Calu3 (cell line): Measurements from ENCODE around the gene WDR54. TPM values are rescaled to one million over a fixed set of nuclear protein-coding genes. Genes with fewer than 3 reads are reported as not detected.

Experiments
- Bru-seq: library from RNA; stranded (reverse); fragments of 400-500 nt; gene quantifications from one replicate; lab custom pipeline; 2021; lab: Mats Ljungman, UMichigan
- BruChase-seq, 2 experiments: library from RNA; stranded (reverse); fragments of 400-500 nt; gene quantifications; one replicate each; lab custom pipeline; 2021; lab: Mats Ljungman, UMichigan
- BruUV-seq: library from RNA; stranded (reverse); fragments of 400-500 nt; replicated peaks from 2 replicates; lab custom pipeline; 2021; lab: Mats Ljungman, UMichigan
- CTCF ChIA-PET: fragments of 300-600 bp; sonication (Branson Sonifier 250); formaldehyde crosslinking; loops from one replicate; lab custom pipeline; 2022; ENCODE audit warnings: antibody characterized with exemption; lab: Charles Lee
- DNase-seq: peaks from one replicate; pipeline ENCODE4 v3.0.0; 2022
- H3K27ac Mint-ChIP-seq: one replicate; pipeline ENCODE4 v1.8.0; 2022; ENCODE audit warnings: mixed read lengths; ENCODE audit not compliant: unreplicated experiment
- H3K27me3 Mint-ChIP-seq: one replicate; pipeline ENCODE4 v1.8.0; 2022; ENCODE audit warnings: mixed read lengths; ENCODE audit not compliant: unreplicated experiment
- H3K36me3 Mint-ChIP-seq: one replicate; pipeline ENCODE4 v1.8.0; 2022; ENCODE audit warnings: mild to moderate bottlenecking, moderate library complexity, mixed read lengths; ENCODE audit not compliant: insufficient read depth, unreplicated experiment
- H3K4me1 Mint-ChIP-seq: one replicate; pipeline ENCODE4 v1.8.0; 2022; ENCODE audit warnings: mild to moderate bottlenecking, low read depth, mixed read lengths; ENCODE audit not compliant: unreplicated experiment
- H3K4me3 Mint-ChIP-seq: one replicate; pipeline ENCODE4 v1.8.0; 2022; ENCODE audit warnings: mild to moderate bottlenecking, low read depth, moderate library complexity, mixed read lengths; ENCODE audit not compliant: unreplicated experiment
- H3K9me3 Mint-ChIP-seq: one replicate; pipeline ENCODE4 v1.8.0; 2022; ENCODE audit warnings: low read depth, mixed read lengths; ENCODE audit not compliant: unreplicated experiment
- intact Hi-C: fragments of 100-400 bp; cut with micrococcal nuclease; formaldehyde crosslinking; loops from one replicate; pipeline ENCODE4 v1.10.0; 2022; ENCODE audit not compliant: unreplicated experiment
- long read RNA-seq: library from polyadenylated mRNA; stranded (forward); transcript quantifications from one replicate; pipeline ENCODE4 v2.0.0, GENCODE V29; 2022
- total RNA-seq: library from RNA; stranded (reverse); gene quantifications from 2 replicates; pipeline ENCODE4 v1.2.3, GENCODE V29; 2022
- TF ChIP-seq, protein P1 (sequence below): fragments of 200-600 bp; IDR thresholded peaks from one replicate; pipeline ENCODE4 v1.8.0; 2022; ENCODE audit warnings: antibody characterized with exemption; ENCODE audit not compliant: unreplicated experiment

WDR54 gene, protein sequence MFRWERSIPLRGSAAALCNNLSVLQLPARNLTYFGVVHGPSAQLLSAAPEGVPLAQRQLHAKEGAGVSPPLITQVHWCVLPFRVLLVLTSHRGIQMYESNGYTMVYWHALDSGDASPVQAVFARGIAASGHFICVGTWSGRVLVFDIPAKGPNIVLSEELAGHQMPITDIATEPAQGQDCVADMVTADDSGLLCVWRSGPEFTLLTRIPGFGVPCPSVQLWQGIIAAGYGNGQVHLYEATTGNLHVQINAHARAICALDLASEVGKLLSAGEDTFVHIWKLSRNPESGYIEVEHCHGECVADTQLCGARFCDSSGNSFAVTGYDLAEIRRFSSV
- total RNA-seq (30.5 and 32.3 TPM in 2 replicates), Bru-seq, nascent RNA (percentile 46 among the genes with signal in this experiment), BruChase-seq, experiment 1, labeled RNA remaining after a 6-hour chase (percentile 56 among the genes with signal in this experiment), BruChase-seq, experiment 2, labeled RNA remaining after a 2-hour chase (percentile 48 among the genes with signal in this experiment)
- long read RNA-seq, transcript WDR54-201 (10 exons, 1,147 nt): major isoform, 51 of 71 reads
- long read RNA-seq, partial matches to known transcripts: 6 of 71 reads
- long read RNA-seq, other reads (novel, unspliced or antisense): 12 of 71 reads

- Mint-ChIP-seq H3K27me3 (no peaks in the 10 kb centered on the region), H3K4me1 (peaks cover 35% of the 10 kb centered on the region), H3K36me3 (peaks cover 58% of the 10 kb centered on the region), H3K27ac (peak within 1 kb of the TSS; percentile 96), H3K9me3 (no peaks in the 10 kb centered on the region), H3K4me3 (peak within 1 kb of the TSS; percentile 99)
- DNase-seq: peak; percentile 95
- no TSS peak for BruUV-seq
- TF ChIP-seq, protein P1, sequence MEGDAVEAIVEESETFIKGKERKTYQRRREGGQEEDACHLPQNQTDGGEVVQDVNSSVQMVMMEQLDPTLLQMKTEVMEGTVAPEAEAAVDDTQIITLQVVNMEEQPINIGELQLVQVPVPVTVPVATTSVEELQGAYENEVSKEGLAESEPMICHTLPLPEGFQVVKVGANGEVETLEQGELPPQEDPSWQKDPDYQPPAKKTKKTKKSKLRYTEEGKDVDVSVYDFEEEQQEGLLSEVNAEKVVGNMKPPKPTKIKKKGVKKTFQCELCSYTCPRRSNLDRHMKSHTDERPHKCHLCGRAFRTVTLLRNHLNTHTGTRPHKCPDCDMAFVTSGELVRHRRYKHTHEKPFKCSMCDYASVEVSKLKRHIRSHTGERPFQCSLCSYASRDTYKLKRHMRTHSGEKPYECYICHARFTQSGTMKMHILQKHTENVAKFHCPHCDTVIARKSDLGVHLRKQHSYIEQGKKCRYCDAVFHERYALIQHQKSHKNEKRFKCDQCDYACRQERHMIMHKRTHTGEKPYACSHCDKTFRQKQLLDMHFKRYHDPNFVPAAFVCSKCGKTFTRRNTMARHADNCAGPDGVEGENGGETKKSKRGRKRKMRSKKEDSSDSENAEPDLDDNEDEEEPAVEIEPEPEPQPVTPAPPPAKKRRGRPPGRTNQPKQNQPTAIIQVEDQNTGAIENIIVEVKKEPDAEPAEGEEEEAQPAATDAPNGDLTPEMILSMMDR: no peak
- CTCF ChIA-PET: interaction anchor here (1.2 to 1.4 kb wide), 3 partner anchors 19 to 30 kb away, joined by 3 to 8 read pairs (median 4); no protein-coding TSS in a partner anchor
- intact Hi-C loops: no loop called here
Measured at GRCh38 chr2:74421221-74421870, at the start of gene WDR54, which contains the start of gene C2orf81. TSS of gene WDR54 (plus strand) at chr2:74421730. CDS start at chr2:74422154, 424 bp downstream. TSS of gene C2orf81 (minus strand) at chr2:74421619. CDS start at chr2:74421560, 59 bp downstream.

GRCh38 chr2:74372674-74373073 is 48.9 kb upstream of the WDR54 start:
- H3K9me3 Mint-ChIP-seq: no peaks in the 10 kb centered on the region
- no peak for DNase-seq
- CTCF ChIA-PET: no interaction called here
- no TSS peak for BruUV-seq
- peaks cover 10% of the 10 kb centered on the region for H3K36me3 Mint-ChIP-seq
- TF ChIP-seq, protein P1: no peak
- H3K27me3 Mint-ChIP-seq: no peaks in the 10 kb centered on the region
- no peak overlapping the region for H3K27ac Mint-ChIP-seq
- no peaks in the 10 kb centered on the region for H3K4me1 Mint-ChIP-seq
- H3K4me3 Mint-ChIP-seq: no peak overlapping the region
- intact Hi-C loops: no loop called here

- Mint-ChIP-seq H3K4me1 (no peaks in the 10 kb centered on the region), H3K36me3 (peaks cover 10% of the 10 kb centered on the region), H3K27ac (no peak overlapping the region), H3K9me3 (no peaks in the 10 kb centered on the region), H3K27me3 (no peaks in the 10 kb centered on the region), H3K4me3 (no peak overlapping the region)
- TF ChIP-seq, protein P1: no peak
- intact Hi-C loops: no loop called here
- CTCF ChIA-PET: no interaction called here
- peak; percentile 10 for DNase-seq
- BruUV-seq: no TSS peak
Measured at GRCh38 chr2:74373221-74373676, 48.3 kb upstream of the WDR54 start.

- BruUV-seq: no TSS peak
- no peak for DNase-seq
- Mint-ChIP-seq H3K9me3 (no peaks in the 10 kb centered on the region), H3K4me3 (no peak overlapping the region), H3K4me1 (no peaks in the 10 kb centered on the region), H3K36me3 (peaks cover 15% of the 10 kb centered on the region), H3K27ac (no peak overlapping the region), H3K27me3 (no peaks in the 10 kb centered on the region)
- intact Hi-C loops: no loop called here
- CTCF ChIA-PET: no interaction called here
- TF ChIP-seq, protein P1: no peak
Measured at GRCh38 chr2:74373985-74374384, 47.5 kb upstream of the WDR54 start.
